Suppressor macrophage treated with lipopolysaccharide for 4 hours (primary cell): Measurements from ENCODE around the gene A2ML1.
"Not testable (repeated sequence)": the region's sequence is repeated elsewhere in the genome, so short reads cannot be mapped to it uniquely, and the experiment has no call there.

Source experiments
- DNase-seq: peaks from one replicate; pipeline ENCODE4 v3.0.0-alpha.2; 2020

A2ML1 gene

GRCh38 chr12:8822298-8822697 is at the start of gene A2ML1:
A2ML1 (plus strand) TSS chr12:8822621; CDS start chr12:8822652, 31 bp downstream.
- DNase-seq: no peak

GRCh38 chr12:8773461-8773860 is 49.0 kb upstream of the A2ML1 start:
- DNase-seq: no peak

GRCh38 chr12:8779281-8779680 is 43.1 kb upstream of the A2ML1 start:
- no peak for DNase-seq

GRCh38 chr12:8779862-8780261 is 42.6 kb upstream of the A2ML1 start:
- no peak for DNase-seq

- peak; percentile 15 for DNase-seq
Measured at GRCh38 chr12:8780389-8780788, 42.0 kb upstream of the A2ML1 start.

- DNase-seq: no peak
Measured at GRCh38 chr12:8781381-8782127, 40.9 kb upstream of the A2ML1 start.

GRCh38 chr12:8784290-8784888 is 38.0 kb upstream of the A2ML1 start:
- DNase-seq: no peak

- DNase-seq: no peak
Measured at GRCh38 chr12:8785499-8785898, 36.9 kb upstream of the A2ML1 start.

GRCh38 chr12:8787206-8787605 is 35.2 kb upstream of the A2ML1 start:
- not testable (repeated sequence) for DNase-seq

- not testable (repeated sequence) for DNase-seq
Measured at GRCh38 chr12:8788706-8789105, 33.7 kb upstream of the A2ML1 start.

- DNase-seq: not testable (repeated sequence)
Measured at GRCh38 chr12:8789341-8790013, 32.9 kb upstream of the A2ML1 start.

- DNase-seq: peak; percentile 29
Measured at GRCh38 chr12:8793226-8793625, 29.2 kb upstream of the A2ML1 start.

- not testable (repeated sequence) for DNase-seq
Measured at GRCh38 chr12:8794611-8795010, 27.8 kb upstream of the A2ML1 start.

- DNase-seq: no peak
Measured at GRCh38 chr12:8796831-8797626, 25.4 kb upstream of the A2ML1 start.

- not testable (repeated sequence) for DNase-seq
Measured at GRCh38 chr12:8801213-8801612, 21.2 kb upstream of the A2ML1 start.

- not testable (repeated sequence) for DNase-seq
Measured at GRCh38 chr12:8804833-8805232, 17.6 kb upstream of the A2ML1 start.

GRCh38 chr12:8805487-8805886 is 16.9 kb upstream of the A2ML1 start:
- not testable (repeated sequence) for DNase-seq

GRCh38 chr12:8807084-8807483 is 15.3 kb upstream of the A2ML1 start:
- not testable (repeated sequence) for DNase-seq

- DNase-seq: not testable (repeated sequence)
Measured at GRCh38 chr12:8810112-8810511, 12.3 kb upstream of the A2ML1 start.

- peak; percentile 31 for DNase-seq
Measured at GRCh38 chr12:8813572-8814357, 8.7 kb upstream of the A2ML1 start.

- DNase-seq: peak; percentile 19
Measured at GRCh38 chr12:8816448-8817050, 5.9 kb upstream of the A2ML1 start.

GRCh38 chr12:8817856-8818255 is 4.6 kb upstream of the A2ML1 start:
- no peak for DNase-seq
